Measurements from ENCODE around the gene KRTAP5-8. TPM values are rescaled to one million over a fixed set of nuclear protein-coding genes. Genes with fewer than 3 reads are reported as not detected.
"Not testable (repeated sequence)": the region's sequence is repeated elsewhere in the genome, so short reads cannot be mapped to it uniquely, and the experiment has no call there.

KRTAP5-8 gene, protein sequence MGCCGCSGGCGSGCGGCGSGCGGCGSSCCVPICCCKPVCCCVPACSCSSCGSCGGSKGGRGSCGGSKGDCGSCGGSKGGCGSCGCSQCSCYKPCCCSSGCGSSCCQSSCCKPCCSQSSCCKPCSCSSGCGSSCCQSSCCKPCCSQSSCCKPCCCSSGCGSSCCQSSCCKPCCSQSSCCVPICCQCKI
- 1 to 10 TPM in 1 of 3 donors, under 1 TPM in 2; 0.23 to 1.1 (median 0.23) TPM for polyA plus RNA-seq (ENCODE audit: insufficient read length in 3 of 3)
- long read RNA-seq, donor 1, result 0 reads
- long read RNA-seq, donor 2, result 0 reads
- long read RNA-seq, donor 3, result 0 reads
- long read RNA-seq, donor 4, result 0 reads
- long read RNA-seq, donor 5, result 0 reads
- long read RNA-seq, donor 6, partial matches to known transcripts, result 0 of 1 reads
- long read RNA-seq, donor 6, other reads (novel, unspliced or antisense), result 0 of 1 reads
- long read RNA-seq, donor 7, result 0 reads
- long read RNA-seq, donor 8, partial matches to known transcripts, result 0 of 1 reads
- long read RNA-seq, donor 8, other reads (novel, unspliced or antisense), result 0 of 1 reads
- long read RNA-seq, donor 9, result 0 reads
- long read RNA-seq, donor 10, result 0 reads
- long read RNA-seq, donor 11, partial matches to known transcripts, result 0 of 1 reads
- long read RNA-seq, donor 11, other reads (novel, unspliced or antisense), result 0 of 1 reads
- long read RNA-seq, donor 12, result 0 reads
- long read RNA-seq, donor 13, result 0 reads
- long read RNA-seq, donor 14, partial matches to known transcripts, result 0 of 1 reads
- long read RNA-seq, donor 14, other reads (novel, unspliced or antisense), result 0 of 1 reads
- long read RNA-seq, donor 15, result 0 reads
- long read RNA-seq, donor 16, partial matches to known transcripts, result 0 of 2 reads
- long read RNA-seq, donor 16, other reads (novel, unspliced or antisense), result 0 of 2 reads

DNA sequence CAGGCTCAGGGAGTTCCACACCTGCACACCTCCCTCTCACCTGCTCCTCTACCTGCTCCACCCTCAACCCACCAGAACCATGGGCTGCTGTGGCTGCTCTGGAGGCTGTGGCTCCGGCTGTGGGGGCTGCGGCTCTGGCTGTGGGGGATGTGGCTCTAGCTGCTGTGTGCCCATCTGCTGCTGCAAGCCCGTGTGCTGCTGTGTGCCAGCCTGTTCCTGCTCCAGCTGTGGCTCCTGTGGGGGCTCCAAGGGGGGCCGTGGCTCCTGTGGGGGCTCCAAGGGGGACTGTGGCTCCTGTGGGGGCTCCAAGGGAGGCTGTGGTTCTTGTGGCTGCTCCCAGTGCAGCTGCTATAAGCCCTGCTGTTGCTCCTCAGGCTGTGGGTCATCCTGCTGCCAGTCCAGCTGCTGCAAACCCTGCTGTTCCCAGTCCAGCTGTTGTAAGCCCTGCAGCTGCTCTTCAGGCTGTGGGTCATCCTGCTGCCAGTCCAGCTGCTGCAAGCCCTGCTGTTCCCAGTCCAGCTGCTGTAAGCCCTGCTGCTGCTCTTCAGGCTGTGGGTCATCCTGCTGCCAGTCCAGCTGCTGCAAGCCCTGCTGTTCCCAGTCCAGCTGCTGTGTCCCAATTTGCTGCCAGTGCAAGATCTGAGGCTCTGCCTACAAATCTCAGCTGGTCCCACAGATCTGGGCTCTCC, at the start of gene KRTAP5-8:
KRTAP5-8 (plus strand) TSS at position 49 of the 689 bp plus-strand sequence; CDS start at position 80, 31 bp downstream.
- DNase-seq (ENCODE audit: extremely low read depth in 1 of 11, low read depth in 9 of 11, low spot score in 4 of 11), result not testable (repeated sequence)

DNA sequence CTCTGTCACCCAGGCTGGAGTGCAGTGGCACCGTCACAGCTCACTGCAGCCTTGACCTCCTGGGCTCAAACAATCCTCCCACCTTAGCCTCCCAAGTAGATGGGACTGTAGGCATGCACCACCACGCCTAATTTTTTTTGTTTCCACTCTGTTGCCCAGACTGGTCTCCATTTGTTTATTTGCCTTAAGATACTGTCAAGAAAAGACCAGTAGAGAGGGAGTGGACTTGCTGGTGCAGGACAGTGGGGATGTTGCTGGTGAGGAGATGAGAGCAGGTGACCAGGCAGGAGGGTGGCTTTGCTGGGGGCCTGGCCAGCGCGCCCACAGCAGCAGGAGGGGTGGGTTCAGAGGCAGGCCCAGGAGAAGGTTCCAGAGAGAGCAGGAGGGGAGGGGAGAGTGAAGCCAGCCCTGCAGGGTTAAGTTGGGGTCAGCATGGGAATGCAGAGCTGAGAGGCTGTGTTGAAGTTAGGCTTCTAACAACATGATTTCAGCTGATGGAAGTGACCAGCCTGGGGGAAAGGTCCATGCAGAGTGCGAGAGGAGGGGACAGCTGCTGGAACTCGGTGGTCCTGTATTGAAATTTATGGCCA, 49.0 kb upstream of the KRTAP5-8 start:
- peak in 1 of 11 donors; percentile 18 for DNase-seq (ENCODE audit: extremely low read depth in 1 of 11, low read depth in 9 of 11, low spot score in 4 of 11)

DNA sequence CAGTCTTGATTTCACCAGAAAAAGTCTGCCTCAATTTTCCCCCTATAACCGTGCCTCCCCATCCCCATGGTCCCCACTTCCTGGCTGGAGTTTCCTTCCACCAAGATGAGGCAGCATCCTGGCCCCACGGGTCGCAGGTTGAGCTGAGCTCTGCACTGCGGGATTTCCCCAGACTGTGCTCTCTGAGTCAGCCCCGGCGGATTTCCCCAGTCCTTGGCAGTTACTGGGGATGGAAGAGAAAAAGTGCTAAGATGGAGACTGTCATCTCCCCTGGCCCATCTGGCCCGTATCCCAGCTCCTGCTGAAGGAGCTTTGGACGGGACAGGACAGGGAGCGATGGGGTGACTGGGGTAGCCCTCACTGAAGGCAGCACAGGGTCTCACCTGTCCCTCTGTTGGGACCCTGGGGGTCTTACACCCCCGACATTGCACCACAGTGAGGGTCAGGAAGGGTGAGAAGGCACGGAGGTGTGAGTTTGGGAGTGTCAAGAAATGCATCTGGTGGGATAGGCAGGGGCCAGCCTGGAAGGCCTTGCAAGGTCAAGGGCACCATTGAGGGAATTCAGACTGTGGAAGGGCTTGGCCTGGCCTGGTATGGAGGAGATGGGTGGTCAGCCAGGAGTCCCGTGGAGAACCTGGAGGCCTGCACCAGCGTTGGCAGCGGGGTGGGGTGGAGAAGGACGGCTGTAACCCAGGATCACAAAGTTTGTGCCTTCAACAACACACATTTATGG, 48.3 kb upstream of the KRTAP5-8 start:
- DNase-seq (ENCODE audit: extremely low read depth in 1 of 11, low read depth in 9 of 11, low spot score in 4 of 11), result no peak

DNA sequence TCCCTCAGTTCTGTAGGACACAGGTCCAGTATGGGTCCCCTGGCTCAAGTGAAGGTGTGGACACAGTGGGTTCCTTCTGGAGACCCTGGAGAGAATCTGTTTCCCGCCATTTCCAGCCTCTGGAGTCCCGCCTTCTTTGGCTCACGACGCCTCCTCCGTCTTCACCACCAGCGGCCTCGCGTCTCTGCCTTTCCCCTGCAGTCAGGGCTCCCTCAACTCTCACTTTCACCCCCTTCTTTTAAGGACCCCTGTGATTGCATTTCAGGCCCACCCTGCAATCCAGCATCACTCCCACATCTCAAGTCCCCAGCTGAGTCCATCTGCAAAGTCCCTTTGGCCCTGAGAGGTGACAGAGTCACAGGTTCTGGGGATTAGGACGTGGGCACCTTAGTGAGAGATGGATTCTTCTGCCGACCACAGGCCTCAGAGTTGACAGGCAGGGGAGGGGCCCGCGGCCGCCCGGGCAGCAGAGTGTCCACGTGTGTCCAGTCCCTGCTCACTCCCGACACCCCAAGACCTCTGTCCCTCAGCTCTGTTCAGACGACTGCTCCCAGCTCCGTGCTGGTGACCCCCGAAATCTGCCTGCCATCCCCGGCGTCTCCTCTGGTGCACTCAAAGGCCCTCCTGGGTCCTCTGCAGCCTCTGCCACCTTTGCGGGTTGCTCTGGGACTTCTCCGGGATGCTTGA, 47.6 kb upstream of the KRTAP5-8 start:
- DNase-seq (ENCODE audit: extremely low read depth in 1 of 11, low read depth in 9 of 11, low spot score in 4 of 11), result no peak

DNA sequence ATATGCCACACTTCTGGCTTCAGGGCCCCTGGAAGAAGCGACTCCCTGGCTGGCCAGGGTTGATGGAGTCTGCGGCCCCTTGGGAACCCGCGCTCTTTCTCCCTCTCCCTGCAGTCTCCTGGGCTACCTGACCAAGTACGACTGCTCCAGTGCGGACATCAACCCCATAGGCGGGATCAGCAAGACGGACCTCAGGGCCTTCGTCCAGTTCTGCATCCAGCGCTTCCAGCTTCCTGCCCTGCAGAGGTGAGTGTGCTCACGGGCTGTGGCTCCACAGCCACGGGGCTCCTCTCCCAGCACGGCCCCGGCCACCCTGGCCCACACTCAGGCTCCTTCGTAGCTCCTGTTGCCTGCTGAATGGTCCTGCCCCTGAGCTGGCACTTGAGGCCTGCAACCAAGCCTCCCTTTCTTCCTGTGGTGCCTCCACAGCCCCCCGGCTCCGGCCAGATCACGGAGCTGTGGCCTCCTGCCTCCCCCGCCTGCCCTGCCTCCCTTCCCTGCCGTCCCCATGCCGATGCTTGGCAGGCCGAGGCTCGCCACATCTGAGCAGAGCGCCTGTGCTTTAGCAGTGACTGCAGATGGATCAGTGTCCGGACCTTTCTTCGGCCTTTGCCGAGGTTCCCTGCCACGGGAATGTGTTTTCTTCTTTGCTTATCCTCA, 47.0 kb upstream of the KRTAP5-8 start:
- no peak for DNase-seq (ENCODE audit: extremely low read depth in 1 of 11, low read depth in 9 of 11, low spot score in 4 of 11)

DNA sequence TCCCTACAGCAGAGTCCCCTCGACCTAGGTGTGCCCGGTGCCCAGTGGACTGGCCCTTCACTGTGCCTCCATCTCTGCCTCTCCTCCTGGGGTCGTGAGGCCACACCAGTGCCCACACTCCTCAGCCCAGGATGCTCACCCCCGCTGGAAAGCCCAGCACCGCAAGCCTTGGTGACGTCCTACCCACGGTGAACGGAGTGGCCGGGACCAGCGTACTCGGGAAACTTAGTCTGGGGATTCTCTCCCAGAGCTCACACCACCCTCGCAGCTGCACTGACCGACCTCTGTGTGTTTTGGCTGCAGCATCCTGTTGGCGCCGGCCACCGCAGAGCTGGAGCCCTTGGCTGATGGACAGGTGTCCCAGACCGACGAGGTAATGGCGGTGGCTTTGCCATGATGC, 46.3 kb upstream of the KRTAP5-8 start:
- DNase-seq (ENCODE audit: extremely low read depth in 1 of 11, low read depth in 9 of 11, low spot score in 4 of 11), result no peak

DNA sequence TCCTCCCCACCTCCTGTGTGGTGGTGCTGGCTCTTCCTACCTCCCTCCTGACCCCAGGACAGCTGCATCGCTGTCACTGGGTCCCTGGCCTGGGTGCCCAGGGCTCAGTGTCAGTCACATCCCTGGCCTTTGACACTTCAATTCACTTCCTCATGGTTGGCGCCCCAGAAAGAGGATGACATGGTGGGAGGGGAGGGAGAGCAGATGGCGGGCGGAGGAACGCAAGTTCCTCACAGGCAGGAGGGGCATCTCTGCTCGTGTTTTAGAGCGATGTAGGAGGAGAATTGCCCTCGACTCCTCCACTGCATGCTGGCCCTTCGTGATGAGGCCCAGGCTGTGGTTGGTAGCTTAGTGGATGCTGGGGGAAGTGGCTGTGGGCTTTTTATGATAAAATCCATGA, 45.9 kb upstream of the KRTAP5-8 start:
- DNase-seq (ENCODE audit: extremely low read depth in 1 of 11, low read depth in 9 of 11, low spot score in 4 of 11), result no peak

DNA sequence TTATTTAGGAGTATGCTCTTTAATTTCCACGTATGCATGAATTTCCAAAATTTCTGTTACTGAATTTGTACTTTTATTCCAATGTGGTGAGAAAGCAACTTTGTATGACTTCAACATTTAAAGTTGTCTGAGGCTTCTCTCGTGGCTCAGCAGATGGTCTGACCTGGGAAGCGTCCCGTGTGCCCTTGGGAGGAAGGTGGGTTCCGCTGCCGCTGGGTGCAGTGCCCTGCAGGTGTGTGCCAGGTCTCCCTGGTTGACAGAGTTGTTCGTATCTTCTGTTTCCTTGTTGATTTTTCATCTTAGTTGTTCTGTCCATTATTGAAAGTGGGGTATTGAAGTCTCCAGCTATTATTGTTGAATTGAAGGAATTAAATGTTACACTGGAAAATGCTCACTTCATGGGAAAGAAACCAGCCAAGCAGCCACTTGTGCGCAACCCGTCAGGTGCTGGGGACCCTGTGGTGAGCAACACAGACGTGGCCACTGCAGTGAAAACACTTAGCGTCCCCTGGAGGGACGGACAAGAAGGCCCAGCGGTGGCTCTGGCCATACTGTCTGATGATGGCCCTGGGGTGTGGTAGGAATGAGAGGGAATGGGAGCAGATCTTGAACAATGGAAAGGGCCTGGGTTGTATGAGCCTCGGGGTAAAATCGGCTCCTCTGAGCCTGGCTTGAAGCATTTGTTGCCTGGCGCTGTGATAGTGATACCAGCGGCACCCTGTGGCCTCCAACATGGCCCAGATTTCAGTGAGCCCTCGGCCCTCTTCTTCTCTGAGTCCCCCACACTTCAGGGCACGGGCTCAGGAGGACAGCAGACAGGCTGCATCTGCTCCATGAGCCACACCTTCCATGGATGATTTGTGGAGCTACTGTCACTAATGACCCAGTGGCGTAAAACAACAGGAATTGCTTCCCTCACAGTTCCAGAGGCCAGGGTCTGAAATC, 42.3 kb upstream of the KRTAP5-8 start:
- DNase-seq (ENCODE audit: extremely low read depth in 1 of 11, low read depth in 9 of 11, low spot score in 4 of 11), result no peak

DNA sequence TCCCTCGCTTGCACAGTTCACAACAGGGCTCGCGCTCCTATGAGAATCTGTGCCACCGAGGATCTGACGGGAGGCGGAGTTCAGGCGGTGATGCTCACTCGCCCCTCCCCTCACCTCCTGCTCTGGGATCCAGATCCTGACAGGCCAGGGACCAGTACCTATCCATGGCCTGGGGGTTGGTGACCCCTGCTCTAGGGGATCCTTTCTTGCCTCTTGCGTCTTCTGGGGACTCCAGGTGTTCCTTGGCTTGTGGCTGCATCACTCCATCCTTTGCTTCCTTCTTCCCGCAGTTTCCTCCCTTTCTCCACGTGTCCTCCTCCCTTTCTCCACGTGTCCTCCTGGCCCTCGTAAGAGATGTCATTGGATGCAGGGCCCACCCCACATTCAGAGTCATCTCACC, 41.4 kb upstream of the KRTAP5-8 start:
- DNase-seq (ENCODE audit: extremely low read depth in 1 of 11, low read depth in 9 of 11, low spot score in 4 of 11), result no peak

DNA sequence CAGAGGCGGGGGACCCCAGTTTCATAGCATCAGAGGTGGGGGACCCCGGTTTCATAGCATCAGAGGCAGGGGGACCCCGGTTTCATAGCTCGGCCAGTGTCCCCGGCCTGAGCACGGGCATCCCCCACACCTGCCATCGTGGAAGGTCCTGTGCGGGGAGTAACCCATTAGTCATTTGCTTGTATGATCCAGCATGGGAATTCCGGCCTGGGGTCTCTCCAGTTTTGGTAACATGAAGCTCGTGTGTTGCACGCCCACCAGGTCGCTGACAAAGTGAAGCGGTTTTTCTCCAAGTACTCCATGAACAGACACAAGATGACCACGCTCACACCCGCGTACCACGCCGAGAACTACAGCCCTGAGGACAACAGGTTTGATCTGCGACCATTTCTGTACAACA, 39.7 kb upstream of the KRTAP5-8 start:
- no peak for DNase-seq (ENCODE audit: extremely low read depth in 1 of 11, low read depth in 9 of 11, low spot score in 4 of 11)

DNA sequence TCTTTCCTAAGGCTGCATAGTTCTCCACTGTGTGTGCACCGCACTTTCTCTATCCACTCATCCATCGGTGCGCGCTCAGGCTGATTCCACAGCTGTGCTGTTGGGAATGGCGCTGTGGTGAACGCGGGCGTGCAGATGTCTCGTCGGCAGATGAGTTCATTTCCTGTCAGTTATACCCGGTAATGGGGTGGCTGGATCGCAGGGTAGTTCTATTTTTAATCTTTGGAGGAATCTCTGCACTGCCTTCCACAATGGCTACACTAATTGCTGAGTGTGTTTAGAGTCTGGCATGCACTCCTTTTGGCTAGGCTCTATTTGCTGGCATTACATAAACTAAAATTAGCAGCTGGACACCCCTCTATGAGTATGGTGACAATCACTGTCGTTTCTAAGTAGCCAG, 38.7 kb upstream of the KRTAP5-8 start:
- no peak for DNase-seq (ENCODE audit: extremely low read depth in 1 of 11, low read depth in 9 of 11, low spot score in 4 of 11)

DNA sequence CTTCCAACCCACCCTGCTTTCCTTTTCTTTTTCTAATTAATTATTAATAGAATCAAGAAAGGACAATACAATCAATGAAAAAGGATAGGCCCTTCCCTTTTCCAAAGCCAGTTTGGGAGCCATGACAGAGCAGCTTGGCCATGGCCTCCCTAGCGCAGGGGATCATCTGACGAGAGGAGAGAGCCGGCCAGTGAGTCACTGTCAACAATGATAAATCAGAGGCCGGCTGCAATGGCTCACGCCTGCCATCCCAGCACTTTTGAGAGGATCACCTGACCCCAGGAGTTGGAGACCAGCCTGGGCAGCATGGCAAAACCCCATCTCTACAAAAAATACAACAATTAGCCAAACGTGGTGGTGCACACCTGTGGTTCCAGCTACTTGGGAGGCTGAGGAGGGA, 38.3 kb upstream of the KRTAP5-8 start:
- DNase-seq (ENCODE audit: extremely low read depth in 1 of 11, low read depth in 9 of 11, low spot score in 4 of 11), result no peak

DNA sequence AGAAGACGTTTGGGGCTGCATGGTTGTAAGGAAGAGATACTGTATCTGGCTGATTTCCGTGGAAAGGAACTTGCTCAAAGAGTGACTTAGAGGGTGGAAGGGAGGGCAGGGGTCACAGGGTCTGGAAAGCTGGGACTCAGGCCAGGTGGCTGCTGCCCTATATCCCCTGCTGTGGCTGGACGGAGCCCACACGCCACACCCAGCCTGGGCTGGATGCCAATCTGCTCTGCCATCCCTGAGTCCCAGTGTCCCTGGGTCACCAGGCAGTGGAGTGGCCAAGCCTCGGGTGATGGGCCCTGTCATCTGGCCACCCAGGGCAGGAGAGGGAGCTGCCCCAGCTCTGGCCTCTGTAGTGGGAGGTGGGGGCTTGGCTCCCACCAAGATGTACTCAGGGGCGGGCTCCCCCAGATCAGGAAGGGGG, 37.2 kb upstream of the KRTAP5-8 start:
- no peak for DNase-seq (ENCODE audit: extremely low read depth in 1 of 11, low read depth in 9 of 11, low spot score in 4 of 11)

DNA sequence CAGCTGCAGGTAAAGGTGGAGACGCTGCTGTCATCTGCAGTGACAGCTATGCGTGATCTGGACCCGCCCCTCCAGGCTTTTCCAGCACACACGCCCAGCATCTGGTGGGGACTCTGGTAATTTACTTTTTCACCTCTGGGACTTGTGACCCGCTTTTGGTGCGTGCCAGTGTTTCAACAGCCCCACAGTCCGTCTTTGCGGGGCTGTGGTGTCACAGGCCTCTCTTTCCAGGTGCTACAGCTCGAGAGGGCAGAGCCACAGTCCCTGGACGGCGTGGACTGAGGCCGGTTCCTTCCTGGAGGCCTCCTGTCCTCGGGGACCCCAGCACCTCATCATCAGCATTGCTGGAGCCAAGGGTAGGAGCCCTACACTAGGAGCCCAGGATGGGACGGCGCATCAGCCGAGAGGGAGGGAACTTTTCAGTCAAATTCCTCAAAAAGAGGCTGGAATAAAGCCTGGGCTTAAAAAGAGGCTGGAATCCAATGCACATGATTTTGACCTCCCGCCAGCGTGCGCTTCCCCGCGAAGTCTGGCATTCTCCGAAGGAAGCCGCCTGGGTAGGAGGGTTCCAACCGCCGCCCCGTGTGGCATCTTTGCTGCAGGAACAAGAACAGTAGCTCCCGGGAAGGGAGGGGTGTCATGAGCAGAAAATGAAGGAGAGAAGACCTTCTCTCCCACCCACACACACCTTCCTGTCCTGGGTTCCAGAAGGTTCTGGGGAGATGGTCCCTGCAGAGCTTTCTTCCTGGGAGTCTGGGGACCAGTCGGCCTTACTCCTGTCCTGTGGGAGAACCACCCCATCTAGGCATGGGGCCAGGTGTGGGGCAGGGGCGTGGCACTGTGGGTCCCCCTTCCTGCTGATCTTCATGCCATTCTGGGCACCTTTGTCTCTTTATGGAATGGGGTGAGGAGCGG, 36.5 kb upstream of the KRTAP5-8 start:
- DNase-seq (ENCODE audit: extremely low read depth in 1 of 11, low read depth in 9 of 11, low spot score in 4 of 11), result no peak

DNA sequence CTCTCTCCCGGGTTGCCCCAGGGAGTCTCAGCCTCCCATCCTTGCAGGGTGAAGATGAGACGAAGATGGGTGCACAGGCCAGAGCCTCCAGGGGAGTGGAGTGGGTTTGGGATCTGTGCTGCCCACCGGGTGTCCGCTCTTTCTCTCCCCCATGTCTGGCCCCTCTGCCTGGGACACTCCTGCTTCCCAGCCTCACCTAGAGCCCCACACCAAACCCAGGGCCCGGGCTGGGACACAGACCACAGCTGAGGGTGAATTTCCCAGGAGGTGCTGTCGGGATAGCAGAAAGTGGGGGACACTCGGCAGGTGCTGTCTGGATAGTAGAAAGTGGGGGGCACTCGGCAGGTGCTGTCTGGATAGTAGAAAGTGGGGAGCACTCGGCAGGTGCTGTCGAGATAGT, 35.8 kb upstream of the KRTAP5-8 start:
- DNase-seq (ENCODE audit: extremely low read depth in 1 of 11, low read depth in 9 of 11, low spot score in 4 of 11), result no peak
